C1 segment of cervical spinal cord (tissue), 14 donors: ENCODE results near the gene PRKD2.
"Not testable (repeated sequence)": the region's sequence is repeated elsewhere in the genome, so short reads cannot be mapped to it uniquely, and the experiment has no call there.

Experiments
- DNase-seq, 14 donors: peaks; one replicate each; lab custom pipeline; 2025; lab: John Stamatoyannopoulos, UW

The PRKD2 gene

DNA sequence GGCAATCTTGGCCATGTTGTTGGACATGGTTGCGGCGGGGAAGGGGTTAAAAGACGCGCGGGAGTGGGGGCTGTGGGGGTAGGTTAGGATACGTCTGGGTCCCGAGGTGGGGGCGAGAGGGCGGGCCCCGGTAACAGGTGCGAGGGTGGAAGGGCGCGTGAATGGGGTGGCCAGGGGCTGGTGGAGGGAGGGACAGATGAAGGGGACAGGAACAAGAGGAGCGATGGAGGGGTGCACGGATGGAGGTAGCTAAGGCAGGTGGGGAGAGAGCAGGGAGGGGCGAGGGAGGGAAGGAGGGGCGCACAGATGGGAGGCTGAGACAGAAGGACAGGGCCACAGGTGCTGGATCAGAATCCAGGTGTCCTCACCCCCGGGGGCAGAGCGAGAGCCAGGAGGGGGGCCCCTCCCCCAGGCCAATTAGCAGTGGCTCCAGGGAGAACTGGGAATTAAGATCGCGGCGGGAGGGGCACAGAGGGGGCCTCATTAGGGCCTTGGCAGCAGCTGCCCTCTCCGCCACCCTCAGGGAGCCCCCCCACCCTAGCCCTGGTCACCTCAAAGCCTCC, 82.2 kb downstream of the PRKD2 start:
- DNase-seq, result no peak

DNA sequence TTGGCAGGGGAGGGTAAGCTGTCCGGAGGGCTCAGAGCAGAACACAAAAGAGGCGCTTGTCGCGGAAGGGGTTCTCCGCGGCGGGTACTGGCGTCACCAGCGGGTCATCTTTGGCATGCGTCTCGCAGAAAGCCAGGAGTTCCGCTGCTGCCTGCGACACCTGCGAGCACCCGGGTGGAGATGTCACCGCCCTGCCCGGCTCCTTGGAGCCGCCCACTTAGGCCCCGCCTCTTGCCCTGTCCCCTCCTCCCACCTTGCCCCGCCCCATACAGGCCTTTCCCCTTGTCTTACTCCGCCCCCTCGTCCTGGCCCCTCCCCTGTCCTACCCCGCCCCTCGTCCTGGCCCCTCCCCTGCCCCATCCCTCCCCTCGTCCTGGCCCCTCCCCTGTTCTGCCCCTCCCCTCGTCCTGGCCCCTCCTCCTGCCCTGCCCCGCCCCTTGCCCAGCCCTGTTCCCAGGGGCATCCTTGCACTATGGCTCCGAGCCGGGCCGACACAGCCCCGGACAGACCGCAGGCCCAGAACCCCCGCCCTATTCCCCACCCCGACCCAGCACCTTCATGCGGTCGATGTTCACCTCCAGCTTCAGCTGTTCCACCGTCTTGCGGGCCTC, 82.8 kb downstream of the PRKD2 start:
- DNase-seq, result peak in 12 of 14 donors; percentile 17 to 79 (median 61)

DNA sequence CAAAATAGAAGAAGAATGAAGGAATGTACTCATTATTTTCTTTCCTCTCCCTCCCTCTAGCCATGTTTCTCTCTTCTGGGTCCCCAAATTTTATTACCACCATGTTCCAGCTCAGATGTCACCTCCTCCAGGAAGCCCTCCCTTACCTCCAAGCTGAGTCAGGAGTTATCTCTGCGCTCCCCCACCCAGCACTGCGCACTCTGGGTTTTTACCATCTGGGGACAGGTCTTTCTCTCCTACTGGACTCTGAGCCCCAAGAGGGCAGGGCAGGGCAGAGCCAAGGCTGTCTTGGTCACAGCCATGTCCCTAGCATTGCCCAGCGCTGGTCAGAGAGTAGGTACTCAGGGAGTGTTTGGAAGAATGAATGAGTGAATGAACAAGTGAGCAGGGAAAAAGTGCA, 83.8 kb downstream of the PRKD2 start:
- no peak for DNase-seq

DNA sequence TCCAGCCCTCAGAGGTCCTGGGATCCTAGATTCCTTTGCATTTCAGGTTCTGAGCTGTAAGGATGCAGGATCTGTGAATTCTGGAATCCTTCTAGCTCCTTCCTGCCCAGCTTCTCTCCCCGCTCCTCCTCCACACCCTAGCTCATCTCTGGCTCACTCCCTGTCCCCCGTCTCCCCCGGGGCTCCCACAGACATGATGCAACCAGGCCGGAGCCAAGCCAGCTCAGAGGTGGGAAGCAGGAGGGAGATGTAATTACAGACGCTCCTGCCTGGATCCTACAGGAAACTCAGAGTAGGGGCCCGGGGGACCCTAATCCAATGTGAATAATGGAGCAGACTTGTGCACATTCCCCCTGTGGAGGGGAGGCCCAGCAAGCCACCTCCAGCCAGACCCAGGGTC, 85.4 kb downstream of the PRKD2 start:
- DNase-seq, result no peak

DNA sequence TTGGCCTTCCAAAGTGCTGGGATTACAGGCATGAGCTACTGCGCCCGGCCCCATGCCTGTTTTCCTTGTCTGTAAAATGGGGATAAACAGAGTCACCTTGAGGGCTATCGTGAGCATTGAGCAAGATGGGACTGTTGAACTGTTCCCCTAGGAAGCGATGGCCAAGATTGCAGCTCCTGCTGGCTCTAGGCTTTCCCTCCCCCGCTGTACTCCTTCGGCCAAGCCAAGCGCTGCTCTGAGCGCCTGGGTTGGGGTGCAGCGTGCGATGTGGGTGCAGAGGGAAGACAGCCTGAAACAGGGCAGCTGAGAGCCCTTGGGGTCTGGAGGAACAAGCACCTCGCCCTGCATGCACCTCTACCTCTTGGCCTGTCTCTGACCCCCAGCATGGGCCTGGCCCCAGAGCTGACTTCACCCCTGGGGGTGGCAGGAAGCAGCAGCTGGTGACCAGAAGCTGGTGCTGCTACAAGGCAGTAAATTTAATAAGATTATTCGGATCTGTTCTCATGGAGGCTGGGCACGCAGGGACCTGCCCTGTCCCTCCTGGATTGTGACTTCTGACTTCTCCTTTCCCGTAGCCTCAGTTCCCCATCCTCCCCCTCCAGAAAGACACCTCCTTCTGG, 86.2 kb downstream of the PRKD2 start:
- DNase-seq, result no peak

DNA sequence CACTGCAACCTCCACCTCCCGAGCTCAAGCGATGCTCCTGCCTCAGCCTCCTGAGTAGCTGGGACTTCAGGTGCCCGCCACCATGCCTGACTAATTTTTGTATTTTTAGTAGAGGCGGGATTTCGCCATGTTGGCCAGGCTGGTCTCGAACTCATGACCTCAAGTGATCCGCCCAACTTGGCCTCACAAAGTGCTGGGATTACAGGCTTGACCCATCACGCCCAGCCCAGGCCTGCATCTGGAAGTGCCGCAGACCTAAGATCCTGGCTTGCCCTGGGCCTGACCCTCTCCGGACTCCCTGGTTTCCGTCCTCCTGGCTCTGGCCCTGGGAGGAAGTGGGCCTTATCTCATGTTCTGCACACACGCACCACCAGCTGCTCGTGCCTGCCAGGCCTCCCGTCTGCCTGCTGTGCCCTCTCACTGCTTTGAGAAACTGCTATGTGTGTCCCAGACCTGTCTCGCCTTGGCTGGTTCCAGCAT, 87.3 kb downstream of the PRKD2 start:
- no peak for DNase-seq

DNA sequence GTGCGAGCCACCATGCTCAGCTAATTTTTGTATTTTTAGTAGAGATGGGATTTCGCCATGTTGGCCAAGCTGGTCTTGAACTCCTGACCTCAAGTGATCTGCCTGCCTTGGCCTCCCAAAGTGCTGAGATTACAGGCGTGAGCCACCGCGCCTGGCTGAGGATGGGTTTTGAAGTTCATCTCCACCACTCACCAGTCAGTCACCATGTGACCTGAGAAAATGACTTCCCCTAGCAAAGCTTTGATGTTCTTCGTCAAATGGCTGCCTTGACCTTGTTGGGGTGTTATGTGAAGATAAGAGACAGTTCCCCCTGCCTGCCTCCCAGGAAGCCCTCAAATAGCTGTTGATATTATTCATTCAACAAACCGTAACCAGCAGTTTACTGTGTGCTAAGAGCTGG, 87.9 kb downstream of the PRKD2 start:
- not testable (repeated sequence) for DNase-seq

DNA sequence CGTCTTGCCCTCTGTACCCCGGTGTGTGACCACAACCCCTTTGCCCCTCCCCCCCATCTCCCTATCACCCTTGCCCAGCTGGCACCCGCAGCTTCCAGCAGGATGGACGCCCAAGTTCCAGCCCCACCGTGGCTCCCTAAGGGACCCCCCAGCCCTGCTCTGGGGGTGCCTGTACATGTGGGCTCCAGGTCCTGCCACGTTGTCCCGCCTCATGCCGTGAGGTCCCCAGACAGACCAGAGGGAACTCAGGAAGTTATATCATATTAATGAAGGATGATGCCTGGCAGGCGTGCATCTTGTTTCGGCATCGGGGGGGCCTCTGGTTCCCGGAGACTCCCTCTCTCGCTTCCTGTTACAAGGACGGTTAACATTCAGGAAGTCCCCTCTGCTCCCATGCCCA, 90.5 kb downstream of the PRKD2 start:
- no peak for DNase-seq

DNA sequence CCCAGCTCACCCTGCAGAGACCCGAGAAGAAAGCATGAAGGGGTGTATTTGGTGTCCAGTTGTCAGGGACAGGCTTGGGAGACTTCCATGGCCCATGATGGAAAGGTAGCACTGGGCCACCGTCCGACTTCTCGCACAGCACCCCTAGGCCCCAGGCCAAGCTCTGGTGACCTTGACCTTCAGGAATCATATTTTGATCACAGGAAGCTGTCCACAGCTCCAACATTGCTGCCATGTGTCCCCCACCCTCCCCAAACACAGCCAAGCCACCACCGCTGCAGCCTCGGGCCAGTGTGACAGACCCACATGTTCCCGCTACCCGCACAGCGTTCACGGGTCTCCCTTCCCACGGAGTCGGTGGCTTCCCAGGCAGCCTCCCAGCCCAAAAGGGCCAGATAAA, 91.2 kb downstream of the PRKD2 start:
- DNase-seq, result no peak

DNA sequence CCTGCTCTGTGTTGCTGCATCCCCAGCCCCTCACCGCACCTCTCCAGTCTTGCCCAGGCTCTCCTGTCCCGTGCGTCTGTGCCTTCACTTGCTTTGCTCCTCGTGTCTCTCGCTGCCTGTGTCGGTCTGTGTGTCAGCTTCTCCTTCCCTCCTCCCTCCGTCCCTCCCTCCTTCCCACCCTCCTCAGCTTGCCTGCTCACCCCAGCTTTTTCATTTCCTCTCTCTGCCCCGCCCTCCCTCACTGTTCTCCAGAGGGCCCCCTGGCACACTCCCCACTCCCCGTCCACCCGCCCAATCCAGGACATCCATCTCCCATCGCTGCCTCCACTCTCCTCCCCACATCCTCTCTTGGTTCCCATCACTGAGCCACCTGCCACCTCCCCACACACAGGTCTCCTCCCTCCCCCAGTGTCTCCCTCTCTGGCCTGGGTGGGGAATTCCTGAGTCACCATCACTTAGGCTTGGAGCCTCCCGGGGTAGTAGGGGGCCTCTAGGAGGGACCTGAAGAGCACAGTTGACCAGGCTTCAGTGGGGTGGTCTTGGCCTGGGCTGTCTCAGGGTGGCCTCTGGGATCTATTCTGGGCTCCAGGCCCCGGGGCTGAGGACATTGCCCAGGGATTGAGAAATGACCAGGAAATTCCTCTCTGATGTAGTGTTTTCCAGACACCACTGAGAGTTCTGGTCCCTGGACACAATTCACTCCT, 91.8 kb downstream of the PRKD2 start, which contains the start of gene PTGIR:
TSS of gene PTGIR (minus strand) at position 132 of the 704 bp plus-strand sequence. CDS start 864 bp downstream, outside the sequence.
- DNase-seq, result no peak
